ENCODE measurements around the gene HOXA3.

Gene HOXA3

GRCh38 chr7:27188386-27189294 lies 36.3 kb upstream of the HOXA3 start:
- Histone ChIP-seq H3K4me3 (ENCODE audit: low read length) (no peak overlapping the region), H3K9me3 (ENCODE audit: control insufficient read depth, insufficient read depth, low read length) (no peaks in the 10 kb centered on the region)
- no CpG with 5 or more reads among the region's 49 CpGs for WGBS (ENCODE audit: insufficient coverage, insufficient read length)

GRCh38 chr7:27187475-27188385 lies 35.3 kb upstream of the HOXA3 start:
- H3K27me3 ChIP-seq (ENCODE audit: control insufficient read depth, insufficient read depth, low read length) = peaks cover 97% of the 10 kb centered on the region
- H3K27ac ChIP-seq (ENCODE audit: low read length) = no peak overlapping the region
- no peak for DNase-seq (ENCODE audit: low read depth, low spot score)
- H3K4me3 ChIP-seq (ENCODE audit: low read length) = no peak overlapping the region
- no peaks in the 10 kb centered on the region for H3K36me3 ChIP-seq (ENCODE audit: control insufficient read depth, insufficient read depth, low read length)
- WGBS (ENCODE audit: insufficient coverage, insufficient read length) = no CpG with 5 or more reads among the region's 46 CpGs
- H3K9me3 ChIP-seq (ENCODE audit: control insufficient read depth, insufficient read depth, low read length) = no peaks in the 10 kb centered on the region
- peaks cover 8% of the 10 kb centered on the region for H3K4me1 ChIP-seq (ENCODE audit: control insufficient read depth, insufficient read depth, low read length)

More at GRCh38 chr7:27188386-27189294, 36.3 kb upstream of the HOXA3 start:
- Histone ChIP-seq H3K27ac (ENCODE audit: low read length) (no peak overlapping the region), H3K27me3 (ENCODE audit: control insufficient read depth, insufficient read depth, low read length) (peaks cover 97% of the 10 kb centered on the region), H3K4me1 (ENCODE audit: control insufficient read depth, insufficient read depth, low read length) (peaks cover 6% of the 10 kb centered on the region; the same call in 1 of the 2 replicates), H3K36me3 (ENCODE audit: control insufficient read depth, insufficient read depth, low read length) (no peaks in the 10 kb centered on the region)
- no peak for DNase-seq (ENCODE audit: low read depth, low spot score)

GRCh38 chr7:27186668-27187474 lies 34.5 kb upstream of the HOXA3 start:
- no peaks in the 10 kb centered on the region for H3K36me3 ChIP-seq (ENCODE audit: control insufficient read depth, insufficient read depth, low read length)
- no peak for DNase-seq (ENCODE audit: low read depth, low spot score)
- H3K27me3 ChIP-seq (ENCODE audit: control insufficient read depth, insufficient read depth, low read length) = peaks cover 97% of the 10 kb centered on the region
- WGBS (ENCODE audit: insufficient coverage, insufficient read length) = no CpG with 5 or more reads among the region's 4 CpGs
- H3K9me3 ChIP-seq (ENCODE audit: control insufficient read depth, insufficient read depth, low read length) = no peaks in the 10 kb centered on the region
- H3K27ac ChIP-seq (ENCODE audit: low read length) = no peak overlapping the region
- peaks cover 8% of the 10 kb centered on the region for H3K4me1 ChIP-seq (ENCODE audit: control insufficient read depth, insufficient read depth, low read length)
- H3K4me3 ChIP-seq (ENCODE audit: low read length) = no peak overlapping the region

- Histone ChIP-seq H3K9me3 (ENCODE audit: control insufficient read depth, insufficient read depth, low read length) (no peaks in the 10 kb centered on the region), H3K27me3 (ENCODE audit: control insufficient read depth, insufficient read depth, low read length) (peaks cover 96% of the 10 kb centered on the region), H3K4me1 (ENCODE audit: control insufficient read depth, insufficient read depth, low read length) (peaks cover 8% of the 10 kb centered on the region), H3K4me3 (ENCODE audit: low read length) (no peak overlapping the region), H3K27ac (ENCODE audit: low read length) (no peak overlapping the region), H3K36me3 (ENCODE audit: control insufficient read depth, insufficient read depth, low read length) (no peaks in the 10 kb centered on the region)
- WGBS (ENCODE audit: insufficient coverage, insufficient read length) = no CpG with 5 or more reads among the region's 24 CpGs
- no peak for DNase-seq (ENCODE audit: low read depth, low spot score)
Observed at GRCh38 chr7:27185854-27186667, 33.7 kb upstream of the HOXA3 start.

GRCh38 chr7:27185013-27185853 lies 32.9 kb upstream of the HOXA3 start, which contains the start of gene HOXA11:
HOXA11 (minus strand) TSS chr7:27185232; CDS start chr7:27185144, 88 bp downstream.
- Histone ChIP-seq H3K4me1 (ENCODE audit: control insufficient read depth, insufficient read depth, low read length) (peaks cover 8% of the 10 kb centered on the region), H3K4me3 (ENCODE audit: low read length) (no peak within 1 kb of the TSS), H3K27me3 (ENCODE audit: control insufficient read depth, insufficient read depth, low read length) (peaks cover 96% of the 10 kb centered on the region), H3K36me3 (ENCODE audit: control insufficient read depth, insufficient read depth, low read length) (no peaks in the 10 kb centered on the region), H3K27ac (ENCODE audit: low read length) (no peak within 1 kb of the TSS), H3K9me3 (ENCODE audit: control insufficient read depth, insufficient read depth, low read length) (no peaks in the 10 kb centered on the region)
- no peak for DNase-seq (ENCODE audit: low read depth, low spot score)
- WGBS (ENCODE audit: insufficient coverage, insufficient read length) = no CpG with 5 or more reads among the region's 43 CpGs

- H3K4me1 ChIP-seq (ENCODE audit: control insufficient read depth, insufficient read depth, low read length) = peaks cover 8% of the 10 kb centered on the region
- no peak overlapping the region for H3K27ac ChIP-seq (ENCODE audit: low read length)
- no peak overlapping the region for H3K4me3 ChIP-seq (ENCODE audit: low read length)
- H3K9me3 ChIP-seq (ENCODE audit: control insufficient read depth, insufficient read depth, low read length) = no peaks in the 10 kb centered on the region
- no peak for DNase-seq (ENCODE audit: low read depth, low spot score)
- no CpG with 5 or more reads among the region's 72 CpGs for WGBS (ENCODE audit: insufficient coverage, insufficient read length)
- no peaks in the 10 kb centered on the region for H3K36me3 ChIP-seq (ENCODE audit: control insufficient read depth, insufficient read depth, low read length)
- H3K27me3 ChIP-seq (ENCODE audit: control insufficient read depth, insufficient read depth, low read length) = peaks cover 95% of the 10 kb centered on the region
Observed at GRCh38 chr7:27184337-27185012, 32.1 kb upstream of the HOXA3 start.

GRCh38 chr7:27183682-27184336 lies 31.4 kb upstream of the HOXA3 start:
- Histone ChIP-seq H3K4me1 (ENCODE audit: control insufficient read depth, insufficient read depth, low read length) (peaks cover 6% of the 10 kb centered on the region), H3K4me3 (ENCODE audit: low read length) (no peak overlapping the region), H3K27me3 (ENCODE audit: control insufficient read depth, insufficient read depth, low read length) (peaks cover 95% of the 10 kb centered on the region), H3K27ac (ENCODE audit: low read length) (no peak overlapping the region), H3K36me3 (ENCODE audit: control insufficient read depth, insufficient read depth, low read length) (no peaks in the 10 kb centered on the region), H3K9me3 (ENCODE audit: control insufficient read depth, insufficient read depth, low read length) (no peaks in the 10 kb centered on the region)
- no CpG with 5 or more reads among the region's 30 CpGs for WGBS (ENCODE audit: insufficient coverage, insufficient read length)
- DNase-seq (ENCODE audit: low read depth, low spot score) = no peak

- WGBS (ENCODE audit: insufficient coverage, insufficient read length) = no CpG with 5 or more reads among the region's 39 CpGs
- Histone ChIP-seq H3K36me3 (ENCODE audit: control insufficient read depth, insufficient read depth, low read length) (no peaks in the 10 kb centered on the region), H3K4me1 (ENCODE audit: control insufficient read depth, insufficient read depth, low read length) (peaks cover 6% of the 10 kb centered on the region), H3K9me3 (ENCODE audit: control insufficient read depth, insufficient read depth, low read length) (no peaks in the 10 kb centered on the region), H3K4me3 (ENCODE audit: low read length) (no peak overlapping the region), H3K27me3 (ENCODE audit: control insufficient read depth, insufficient read depth, low read length) (peaks cover 95% of the 10 kb centered on the region), H3K27ac (ENCODE audit: low read length) (no peak overlapping the region)
- DNase-seq (ENCODE audit: low read depth, low spot score) = no peak
Observed at GRCh38 chr7:27182861-27183681, 30.7 kb upstream of the HOXA3 start.

Data from iPS DF 6.9 (cell line).